GM21515 (cell line): ENCODE measurements around the gene DCTN4.
"Not testable (repeated sequence)": the region's sequence is repeated elsewhere in the genome, so short reads cannot be mapped to it uniquely, and the experiment has no call there.

Experiments
- ATAC-seq: cut with Tn5 transposase; IDR thresholded peaks from one replicate; pipeline ENCODE4 v1.9.1; 2021; ENCODE audit not compliant: unreplicated experiment

DCTN4 gene

DNA sequence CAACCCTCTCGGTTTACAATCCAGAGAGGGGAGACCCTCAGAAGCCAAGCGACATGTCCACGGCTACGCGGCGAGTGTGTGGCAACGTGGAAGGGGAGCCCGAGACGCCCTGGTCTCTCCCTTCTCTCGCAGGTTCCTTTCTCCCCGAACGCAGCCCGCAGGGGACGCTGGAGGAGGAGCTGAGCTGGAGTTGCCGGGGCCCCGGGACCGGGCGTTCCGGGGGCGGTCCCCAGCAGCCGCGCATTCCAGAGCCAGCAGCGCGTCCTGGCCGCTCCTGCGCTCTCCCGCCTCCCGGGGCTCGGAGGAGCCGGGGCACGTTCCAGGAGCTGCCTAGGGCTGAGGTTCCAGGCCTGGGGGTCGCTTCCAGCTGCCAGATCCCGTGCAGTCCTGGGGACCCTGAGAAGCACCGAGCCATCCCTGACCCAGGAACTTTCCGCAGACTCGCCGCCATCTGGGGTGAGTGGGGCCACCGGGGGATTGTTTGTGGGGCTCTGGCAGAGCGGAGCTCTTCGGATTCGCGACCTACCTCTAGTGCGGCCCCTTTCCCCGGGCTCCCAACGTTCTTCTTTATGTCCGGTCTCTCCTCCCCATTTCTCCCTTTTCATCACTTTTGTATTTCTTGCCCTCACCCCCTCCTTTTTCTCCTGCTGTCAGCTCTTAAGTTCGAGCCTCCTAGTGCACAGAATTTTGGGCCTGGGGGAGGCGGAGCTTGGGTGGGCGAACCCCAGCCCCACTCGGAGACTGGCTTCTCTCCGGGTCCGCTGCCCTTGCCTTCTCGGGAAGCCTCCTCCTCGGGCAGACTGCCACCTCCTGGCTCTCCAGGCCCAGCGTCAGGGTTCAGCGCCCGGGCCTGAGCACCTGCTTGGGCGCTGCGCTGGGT lies 19.9 kb upstream of the DCTN4 start, which contains the start of gene SMIM3:
TSS of gene SMIM3 (plus strand) at position 241 of the 880 bp plus-strand sequence. CDS start 16,684 bp downstream, outside the sequence.
- peak; percentile 30 for ATAC-seq

DNA sequence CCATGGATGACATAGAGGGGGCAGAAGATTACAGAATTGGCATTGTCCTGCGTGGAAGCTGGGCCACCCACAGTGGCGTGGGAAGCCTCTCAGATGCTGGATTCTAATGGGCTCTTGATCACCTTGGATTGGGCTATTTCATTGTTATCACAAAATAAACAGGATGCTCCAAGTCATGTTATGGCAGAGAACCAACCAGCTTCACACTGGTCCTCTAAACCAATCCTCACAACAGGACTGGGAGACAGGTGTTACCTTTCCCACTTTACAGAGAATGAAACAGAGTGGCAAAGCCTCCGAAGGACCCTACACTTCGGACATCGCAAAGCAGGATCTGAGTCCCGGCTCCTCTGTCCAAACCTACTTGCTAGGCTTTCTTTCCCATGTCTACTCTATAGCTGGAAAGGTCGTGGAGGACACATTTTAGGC lies 19.3 kb upstream of the DCTN4 start:
- ATAC-seq = no peak

DNA sequence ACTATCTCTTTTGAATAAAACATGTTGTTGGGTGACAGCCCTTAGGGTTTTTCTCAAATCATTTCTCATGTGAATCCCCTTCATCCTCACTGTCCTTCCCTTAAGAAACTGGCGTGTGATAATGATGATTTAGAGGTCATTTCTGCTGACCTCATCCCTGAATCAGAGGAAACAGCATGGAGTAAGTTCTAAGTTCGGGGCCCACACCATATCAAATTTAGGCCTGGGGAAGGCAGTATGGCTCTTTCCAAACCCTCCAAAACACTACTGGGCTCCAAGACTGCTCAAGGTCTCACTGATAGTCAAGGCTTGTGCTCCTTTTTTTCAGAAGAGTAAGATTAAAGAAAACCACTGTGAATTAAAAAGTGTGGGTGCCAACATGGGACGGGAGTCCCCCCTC lies 18.9 kb upstream of the DCTN4 start:
- ATAC-seq = no peak

DNA sequence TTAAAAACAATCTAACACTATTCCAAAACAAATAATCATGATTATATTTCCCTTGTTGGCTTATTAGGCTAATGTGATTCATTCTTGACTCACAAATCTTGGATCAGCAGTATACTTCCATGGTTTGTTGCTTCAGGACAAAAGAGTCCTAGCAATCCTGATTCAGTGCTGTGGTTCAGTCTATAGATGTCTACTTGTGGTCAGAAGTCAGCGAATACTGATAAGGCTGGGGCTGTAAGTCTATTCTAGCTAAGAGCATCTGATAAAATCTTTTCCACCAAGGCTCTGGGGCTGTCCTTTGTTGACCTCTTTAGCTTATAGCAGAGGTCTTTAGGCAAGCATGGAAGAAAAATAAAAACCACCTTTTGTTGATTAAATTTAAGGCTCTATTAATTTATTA lies 15.3 kb upstream of the DCTN4 start:
- no peak for ATAC-seq

DNA sequence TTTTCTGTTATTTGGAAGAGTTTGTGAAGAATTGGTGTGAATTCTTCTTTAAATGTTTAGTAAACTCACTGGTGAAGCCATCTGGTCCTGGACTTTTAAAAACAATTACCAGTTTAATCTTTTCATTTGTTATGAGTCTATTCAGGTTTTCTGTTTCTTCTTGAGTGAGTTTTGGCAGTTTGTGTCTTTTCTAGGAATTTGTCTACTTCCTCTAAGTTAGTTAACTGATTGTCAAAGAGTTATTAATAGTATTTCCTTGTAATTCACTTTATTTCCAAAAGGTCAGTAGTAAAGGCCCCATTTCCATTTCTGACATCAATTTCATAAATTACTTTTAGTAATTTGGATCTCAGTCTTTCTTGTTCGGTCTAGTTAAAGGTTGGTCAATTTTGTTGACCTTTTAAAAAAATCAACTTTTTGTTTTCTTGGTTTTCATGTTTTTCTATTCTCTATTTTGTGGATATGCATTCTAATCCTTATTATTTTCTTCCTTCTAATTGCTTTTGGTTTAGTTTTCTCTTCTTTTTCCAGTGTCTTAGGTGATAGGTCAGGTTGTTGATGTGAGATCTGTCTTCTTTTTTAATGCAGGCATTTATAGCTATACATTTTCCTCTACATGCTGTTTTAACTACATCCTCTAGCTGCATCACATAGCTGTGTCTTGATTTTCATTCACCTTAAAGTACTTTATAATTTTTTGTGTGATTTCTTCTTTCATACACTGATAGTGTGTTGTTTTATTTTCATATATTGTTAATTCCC lies 12.4 kb upstream of the DCTN4 start:
- ATAC-seq = no peak

DNA sequence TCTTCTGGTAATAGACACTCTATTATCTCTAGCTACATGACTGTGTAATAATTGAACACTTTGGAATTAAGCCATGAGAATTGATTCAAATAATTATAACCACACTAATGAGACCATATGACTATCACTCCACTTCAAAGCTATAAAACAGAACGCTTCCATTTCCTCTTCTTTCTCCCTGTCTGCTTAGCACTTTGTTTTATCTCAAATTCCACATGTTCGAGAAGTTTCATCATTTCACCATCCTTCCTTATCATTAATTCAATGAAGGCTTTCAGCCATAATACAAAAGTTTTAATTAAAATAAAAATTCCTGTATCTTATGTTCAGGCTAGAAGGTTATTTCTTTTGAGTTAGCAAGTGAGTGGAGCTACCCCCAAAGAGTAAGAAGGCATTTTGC lies 7.4 kb upstream of the DCTN4 start:
- no peak for ATAC-seq

DNA sequence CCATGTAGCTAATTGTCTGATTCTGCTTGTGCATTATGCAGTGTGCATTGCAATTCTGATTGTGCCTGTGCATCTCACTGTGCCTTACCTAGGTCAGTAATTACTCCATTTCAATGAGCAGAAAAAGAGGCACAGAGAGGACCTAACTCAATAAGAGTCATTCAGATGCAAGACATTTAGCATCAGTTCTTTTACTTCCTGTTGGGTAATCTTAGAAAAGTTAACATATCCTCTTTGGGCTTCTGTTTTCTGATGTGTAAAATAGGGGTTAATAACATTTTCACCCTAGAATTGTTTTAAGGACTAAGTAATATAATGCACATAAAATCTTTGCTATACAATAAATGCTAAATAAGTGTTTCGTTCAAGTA lies 7.0 kb upstream of the DCTN4 start:
- no peak for ATAC-seq

DNA sequence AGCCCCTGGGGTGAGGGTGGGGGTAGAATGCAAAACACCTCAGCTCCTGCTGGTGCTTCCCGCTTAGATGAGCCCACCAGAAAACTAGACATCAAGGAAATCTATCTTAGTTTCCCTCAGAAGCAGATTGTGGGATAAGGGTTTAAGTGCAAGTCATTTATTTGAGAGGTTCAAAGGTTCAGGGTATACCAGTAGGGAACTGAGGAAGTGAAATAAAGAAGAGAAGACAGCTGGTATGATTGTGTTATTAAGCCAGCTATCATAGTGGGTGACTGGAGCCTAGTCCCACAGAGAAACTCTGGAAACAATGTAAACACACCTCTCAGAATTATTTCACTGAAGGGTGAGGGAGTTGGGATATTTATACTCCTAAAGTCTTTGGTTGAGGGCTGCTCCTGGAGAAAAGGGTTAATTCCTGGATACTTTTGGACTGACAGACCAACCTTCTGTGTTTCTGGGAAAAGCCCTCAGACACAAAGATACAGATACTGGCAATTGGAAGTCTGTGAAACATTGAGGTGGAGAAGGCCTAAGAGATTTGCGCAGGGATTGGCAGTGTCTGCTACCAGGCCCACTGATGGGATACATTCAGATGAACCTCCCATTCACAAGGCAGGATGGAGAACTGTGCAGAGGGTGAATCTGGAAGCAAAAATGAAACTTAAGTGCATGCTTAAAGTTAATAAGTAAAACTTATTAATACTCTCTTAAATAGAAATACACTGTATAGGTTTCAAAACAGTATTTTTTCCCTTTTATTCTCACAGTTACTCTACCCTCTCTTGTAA lies 6.4 kb upstream of the DCTN4 start:
- ATAC-seq = no peak

DNA sequence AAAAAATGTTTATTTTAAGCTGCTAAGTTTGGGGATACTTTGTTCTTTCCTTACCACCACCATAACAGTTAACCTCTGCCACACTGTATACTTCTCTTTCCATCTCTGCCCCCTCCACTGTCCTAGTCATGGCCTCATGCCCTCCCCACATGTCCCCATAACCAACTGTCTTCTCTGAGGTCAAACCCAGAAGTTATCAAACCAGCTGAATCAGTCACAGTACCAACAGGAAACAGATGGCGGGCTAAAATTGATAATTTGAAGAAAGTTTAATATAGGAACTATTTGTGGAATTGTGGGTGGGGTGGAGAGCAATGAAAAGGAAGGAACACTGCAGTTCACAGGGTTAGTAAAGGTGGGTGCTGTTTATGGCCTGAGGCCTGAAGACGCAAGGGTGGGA lies 5.7 kb upstream of the DCTN4 start:
- no peak for ATAC-seq

DNA sequence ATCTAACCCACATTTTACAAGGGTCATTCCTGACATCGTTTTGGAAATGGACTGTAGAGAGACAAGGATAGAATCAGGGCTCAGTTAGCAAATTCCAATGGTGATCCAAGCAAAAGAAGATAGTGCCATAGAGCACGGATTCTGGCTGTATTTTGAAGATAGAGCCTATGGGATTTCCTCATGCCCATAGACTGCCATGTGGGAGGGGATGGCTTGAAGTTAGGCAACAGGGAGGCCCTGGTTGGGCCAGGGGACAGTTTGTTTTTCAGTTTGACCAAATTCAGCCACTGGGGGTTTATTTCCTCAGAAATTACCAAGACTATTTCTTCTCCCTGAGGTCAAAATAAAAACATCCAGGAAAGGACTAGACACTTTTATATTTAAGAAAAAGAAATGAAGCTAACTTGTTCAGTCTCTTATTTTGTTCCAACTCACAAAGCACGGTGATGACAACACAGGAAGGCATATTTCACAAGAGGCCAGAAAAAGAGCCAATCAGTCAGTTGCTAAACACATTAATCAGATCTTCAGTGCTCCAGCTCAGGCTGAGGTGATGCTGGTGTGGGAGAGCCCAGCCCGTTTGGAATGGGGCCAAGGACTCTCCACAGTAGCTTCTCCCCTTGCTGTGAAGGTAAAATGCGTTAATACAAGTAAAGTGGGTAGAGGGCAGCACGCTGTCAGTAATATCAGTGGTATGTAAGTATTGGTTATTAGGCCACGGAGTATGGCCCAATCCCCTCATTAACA lies 4.4 kb upstream of the DCTN4 start:
- ATAC-seq = no peak

DNA sequence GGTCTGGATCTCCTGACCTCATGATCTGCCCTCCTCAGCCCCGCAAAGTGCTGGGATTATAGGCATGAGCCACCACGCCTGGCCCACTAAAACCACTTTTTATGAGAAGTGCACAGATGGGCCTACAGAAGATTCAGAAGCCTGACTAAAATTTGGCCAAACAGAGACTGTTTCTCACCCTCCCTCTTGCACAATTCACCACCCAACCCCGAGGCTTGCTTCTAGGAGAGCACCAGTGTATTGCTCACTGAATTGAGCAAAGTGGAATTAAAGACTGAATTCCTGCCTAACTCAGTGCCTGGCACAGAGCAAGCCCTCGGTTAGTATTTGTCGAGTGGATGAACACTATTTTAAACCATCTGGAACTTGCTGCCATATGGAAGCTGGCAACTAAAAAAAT lies 3.4 kb upstream of the DCTN4 start:
- ATAC-seq = no peak

DNA sequence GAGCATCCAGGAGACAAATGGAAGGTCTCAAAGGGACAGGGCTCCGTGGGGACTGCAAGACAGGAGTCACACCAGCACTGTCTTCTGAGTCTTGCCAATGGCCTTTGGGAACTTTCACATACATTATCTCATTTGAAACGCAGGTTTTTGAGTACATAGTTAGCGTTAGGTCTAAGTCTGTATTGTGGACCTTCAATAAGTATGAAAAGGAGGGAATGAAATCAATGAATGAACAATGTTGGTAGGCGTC lies 442 bp upstream of the DCTN4 start:
- no peak for ATAC-seq

DNA sequence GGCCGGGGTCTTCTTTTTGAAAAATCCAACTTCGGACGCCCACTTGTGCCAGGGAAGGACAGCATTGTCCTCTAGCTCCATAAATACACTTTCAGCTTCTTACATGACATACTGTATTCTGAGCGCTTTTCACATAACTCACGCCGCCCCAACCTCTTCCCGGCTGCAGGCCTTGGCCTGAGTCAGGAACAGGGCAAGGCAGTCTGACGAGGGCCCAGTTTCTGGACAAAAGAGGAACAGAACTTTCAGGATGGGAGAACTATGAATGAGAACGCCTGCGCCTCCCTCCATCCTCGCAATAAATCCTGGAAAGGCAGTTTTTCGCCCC lies 650 bp downstream of the DCTN4 start:
- ATAC-seq = peak; percentile 12

DNA sequence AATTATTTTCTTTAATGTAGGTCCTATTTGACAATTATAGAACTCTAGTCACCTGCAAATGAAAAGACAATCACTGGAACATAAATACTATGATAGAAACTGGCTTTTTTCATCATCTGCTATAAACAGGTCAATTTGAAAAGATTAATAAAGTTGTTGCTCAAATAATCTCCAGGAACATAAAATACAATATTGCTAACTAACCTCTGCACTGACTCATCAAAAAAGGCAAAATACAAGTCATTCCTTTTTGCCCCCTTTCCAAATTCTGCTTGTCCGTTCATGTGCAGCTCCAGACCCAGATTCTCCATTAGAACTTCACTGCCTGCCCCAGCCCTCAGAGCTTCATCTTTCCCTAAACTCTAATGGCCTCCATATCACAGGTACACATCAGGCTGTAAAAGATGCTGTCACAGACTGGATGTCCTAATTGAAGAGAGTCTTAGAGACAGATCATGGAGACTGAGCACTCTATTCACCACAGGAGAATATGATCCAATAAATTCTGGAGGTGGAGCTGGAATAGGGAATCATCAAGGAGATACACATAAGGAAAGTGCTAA lies 1.6 kb downstream of the DCTN4 start:
- ATAC-seq = no peak

DNA sequence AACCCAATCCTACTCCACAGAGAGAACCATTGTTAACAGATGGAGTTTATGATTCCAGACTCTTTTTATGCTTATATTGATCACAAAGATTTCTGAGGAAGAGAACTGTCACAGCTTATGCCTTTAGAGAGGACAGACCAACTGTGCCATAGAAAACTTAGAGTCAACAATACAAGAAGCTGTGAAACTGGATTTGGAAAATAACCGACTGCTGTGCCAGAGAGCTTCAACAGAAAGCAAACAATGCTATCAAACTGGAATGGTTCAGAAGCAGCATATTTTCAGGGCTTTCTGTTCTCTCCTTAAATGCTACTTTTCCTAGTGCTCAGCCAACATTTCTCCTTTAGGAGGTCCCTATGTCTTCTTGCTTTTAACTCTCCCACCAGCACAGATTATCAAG lies 5.0 kb downstream of the DCTN4 start:
- no peak for ATAC-seq

DNA sequence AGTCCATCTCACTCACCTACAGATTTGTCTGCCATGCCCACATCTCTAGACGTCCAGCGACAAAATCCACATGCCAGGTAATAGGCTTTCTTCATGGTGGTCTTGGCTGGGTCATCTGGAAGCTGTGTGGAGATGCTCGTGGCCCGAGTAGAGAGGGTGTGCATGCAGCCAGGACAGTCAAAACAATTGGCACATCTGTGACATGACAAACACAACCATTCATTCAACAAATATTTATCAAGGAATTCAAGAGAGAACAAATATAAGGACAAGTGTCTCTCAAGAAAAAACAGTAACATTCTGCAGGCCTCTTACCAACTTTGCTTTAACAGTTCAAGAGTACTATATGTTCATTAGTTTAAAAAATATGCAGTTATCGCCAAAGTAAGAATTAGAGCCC lies 5.4 kb downstream of the DCTN4 start:
- ATAC-seq = no peak

DNA sequence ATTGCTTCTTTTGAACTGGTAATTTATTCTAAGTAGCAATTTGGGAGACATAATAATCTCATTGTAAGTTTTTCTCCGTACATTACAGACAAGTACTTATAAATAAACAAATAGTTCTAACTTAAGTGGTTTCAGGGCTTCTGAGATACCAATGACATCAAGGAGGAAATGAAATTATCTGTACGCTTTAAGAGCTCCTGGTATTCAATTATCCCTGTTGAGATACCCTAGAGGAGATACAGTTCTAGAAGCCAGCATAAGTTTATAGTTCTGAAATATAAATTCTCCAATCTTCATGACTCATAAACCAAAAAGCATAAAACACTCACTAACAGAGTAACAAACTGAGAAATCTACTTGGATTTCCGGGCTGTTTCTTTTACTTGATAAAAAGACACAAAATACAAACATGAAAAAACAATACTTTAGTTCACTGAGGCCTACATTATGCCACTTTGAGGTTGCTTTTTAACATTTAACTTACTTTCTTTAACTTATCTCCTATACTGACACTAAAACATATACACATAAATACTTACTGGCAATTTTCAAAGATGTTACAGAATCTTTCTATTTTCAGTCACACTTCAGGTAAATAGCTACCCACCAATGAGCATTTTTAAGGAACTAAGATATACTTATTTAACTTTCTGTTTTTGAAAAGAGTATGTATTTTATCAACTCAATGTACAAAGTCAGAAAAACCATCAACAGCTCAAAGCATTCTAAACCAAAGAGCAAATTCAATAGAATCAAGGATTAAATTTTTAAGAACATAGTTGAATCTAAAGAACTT lies 7.5 kb downstream of the DCTN4 start:
- no peak for ATAC-seq

DNA sequence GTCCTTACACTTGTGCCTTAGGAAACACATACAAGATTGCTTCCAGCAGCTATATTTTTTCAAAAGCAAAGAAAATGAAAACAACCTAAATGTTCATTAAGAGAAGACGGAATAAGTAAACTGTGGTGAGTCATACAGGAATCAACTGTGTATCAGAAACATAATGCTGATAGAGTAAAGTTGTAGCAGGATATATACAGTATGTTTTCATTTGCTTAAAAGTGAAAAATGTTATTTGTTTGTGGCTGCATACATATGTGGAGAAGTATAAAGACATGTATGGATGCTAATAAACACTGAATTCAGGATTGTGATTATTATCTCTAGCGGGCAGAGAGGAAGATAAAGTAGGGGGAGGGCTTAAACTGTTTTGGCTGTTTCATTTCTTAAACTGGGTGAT lies 8.3 kb downstream of the DCTN4 start:
- ATAC-seq = no peak

DNA sequence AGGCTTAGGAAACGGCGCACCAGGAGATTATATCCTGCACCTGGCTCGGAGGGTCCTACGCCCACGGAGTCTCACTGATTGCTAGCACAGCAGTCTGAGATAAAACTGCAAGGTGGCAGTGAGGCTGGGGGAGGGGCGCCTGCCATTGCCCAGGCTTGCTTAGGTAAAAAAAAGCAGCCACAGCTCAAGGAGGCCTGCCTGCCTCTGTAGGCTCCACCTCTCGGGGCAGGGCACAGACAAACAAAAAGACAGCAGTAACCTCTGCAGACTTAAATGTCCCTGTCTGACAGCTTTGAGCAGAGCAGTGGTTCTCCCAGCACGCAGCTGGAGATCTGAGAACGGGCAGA lies 15.7 kb downstream of the DCTN4 start:
- ATAC-seq = not testable (repeated sequence)

DNA sequence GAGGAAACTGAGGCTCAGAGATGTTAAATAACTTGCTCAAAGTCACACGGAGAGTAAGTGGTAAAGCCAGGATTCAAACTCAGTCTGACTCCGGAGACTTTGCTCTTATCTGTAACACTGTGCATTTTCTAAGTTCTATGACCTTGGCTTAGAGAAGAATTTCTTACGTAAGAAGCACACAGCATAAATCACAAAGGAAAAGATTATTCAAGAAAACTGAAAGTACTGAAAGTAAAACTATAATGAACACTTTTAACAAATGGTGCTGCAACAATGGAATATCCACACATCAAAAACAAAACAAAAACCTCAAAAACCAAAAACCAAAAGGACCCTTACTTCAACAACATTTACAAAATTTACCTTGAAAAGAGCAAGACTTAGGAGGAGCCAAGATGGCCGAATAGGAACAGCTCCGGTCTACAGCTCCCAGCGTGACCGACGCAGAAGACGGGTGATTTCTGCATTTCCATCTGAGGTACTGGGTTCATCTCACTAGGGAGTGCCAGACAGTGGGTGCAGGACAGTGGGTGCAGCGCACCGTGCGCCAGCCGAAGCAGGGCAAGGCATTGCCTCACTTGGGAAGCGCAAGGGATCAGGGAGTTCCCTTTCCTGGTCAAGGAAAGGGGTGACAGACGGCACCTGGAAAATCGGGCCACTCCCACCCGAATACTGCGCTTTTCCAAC lies 16.2 kb downstream of the DCTN4 start:
- ATAC-seq = not testable (repeated sequence)
